ENCODE measurements around the gene ABCF3. TPM values are rescaled to one million over a fixed set of nuclear protein-coding genes. Genes with fewer than 3 reads are reported as not detected.
"Not testable (repeated sequence)": the region's sequence is repeated elsewhere in the genome, so short reads cannot be mapped to it uniquely, and the experiment has no call there.

Gene ABCF3
- total RNA-seq, 1 experiment from 2014 or later, result 62.7 TPM

DNA sequence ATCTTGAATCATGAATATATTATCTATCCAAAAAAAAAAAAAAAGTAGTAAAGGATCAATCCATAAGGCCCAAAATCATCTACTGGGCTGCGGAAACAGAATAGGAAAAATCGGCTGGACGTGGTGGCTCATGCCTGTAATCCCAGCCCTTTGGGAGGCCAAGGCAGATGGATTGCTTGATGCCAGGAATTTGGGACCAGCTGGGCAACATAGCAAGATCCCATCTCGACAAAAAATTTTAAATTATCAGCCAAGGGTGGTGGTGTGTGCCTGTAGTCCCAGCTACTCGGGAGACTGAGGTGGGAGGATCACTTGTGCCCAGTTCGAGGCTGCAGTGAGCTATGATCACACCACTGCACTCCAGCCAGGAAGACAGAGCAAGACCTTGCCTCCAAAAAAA, 36.9 kb upstream of the ABCF3 start:
- H3K27me3 Mint-ChIP-seq (ENCODE audit: insufficient read depth, unreplicated experiment), result no peaks in the 10 kb centered on the region
- BruUV-seq (replicated peaks), result no TSS peak
- peaks cover 12% of the 10 kb centered on the region for H3K36me3 Mint-ChIP-seq (ENCODE audit: insufficient read depth, unreplicated experiment)
- TF ChIP-seq, protein P1, sequence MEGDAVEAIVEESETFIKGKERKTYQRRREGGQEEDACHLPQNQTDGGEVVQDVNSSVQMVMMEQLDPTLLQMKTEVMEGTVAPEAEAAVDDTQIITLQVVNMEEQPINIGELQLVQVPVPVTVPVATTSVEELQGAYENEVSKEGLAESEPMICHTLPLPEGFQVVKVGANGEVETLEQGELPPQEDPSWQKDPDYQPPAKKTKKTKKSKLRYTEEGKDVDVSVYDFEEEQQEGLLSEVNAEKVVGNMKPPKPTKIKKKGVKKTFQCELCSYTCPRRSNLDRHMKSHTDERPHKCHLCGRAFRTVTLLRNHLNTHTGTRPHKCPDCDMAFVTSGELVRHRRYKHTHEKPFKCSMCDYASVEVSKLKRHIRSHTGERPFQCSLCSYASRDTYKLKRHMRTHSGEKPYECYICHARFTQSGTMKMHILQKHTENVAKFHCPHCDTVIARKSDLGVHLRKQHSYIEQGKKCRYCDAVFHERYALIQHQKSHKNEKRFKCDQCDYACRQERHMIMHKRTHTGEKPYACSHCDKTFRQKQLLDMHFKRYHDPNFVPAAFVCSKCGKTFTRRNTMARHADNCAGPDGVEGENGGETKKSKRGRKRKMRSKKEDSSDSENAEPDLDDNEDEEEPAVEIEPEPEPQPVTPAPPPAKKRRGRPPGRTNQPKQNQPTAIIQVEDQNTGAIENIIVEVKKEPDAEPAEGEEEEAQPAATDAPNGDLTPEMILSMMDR (IDR thresholded peaks at IDR 0.05; ENCODE audit: unreplicated experiment), result no peak
- CTCF ChIA-PET, result interaction anchor here (0.6 to 1.4 kb wide), 3 partner anchors 24 to 266 kb away, joined by 3 to 5 read pairs (median 3); no protein-coding TSS in a partner anchor
- no peak overlapping the region for H3K4me3 Mint-ChIP-seq (ENCODE audit: unreplicated experiment)
- no peak for DNase-seq (ENCODE audit: unreplicated experiment)
- no peaks in the 10 kb centered on the region for H3K9me3 Mint-ChIP-seq (ENCODE audit: unreplicated experiment)
- POLR2A ChIA-PET, result interaction anchor here (0.7 kb wide), 1 partner anchor 96 kb away, joined by 3 read pairs; no protein-coding TSS in a partner anchor
- no peaks in the 10 kb centered on the region for H3K4me1 Mint-ChIP-seq (ENCODE audit: insufficient read depth, unreplicated experiment)
- no peak overlapping the region for H3K27ac Mint-ChIP-seq (ENCODE audit: low read depth, unreplicated experiment)
- intact Hi-C loops (cut with micrococcal nuclease), result no loop called here

DNA sequence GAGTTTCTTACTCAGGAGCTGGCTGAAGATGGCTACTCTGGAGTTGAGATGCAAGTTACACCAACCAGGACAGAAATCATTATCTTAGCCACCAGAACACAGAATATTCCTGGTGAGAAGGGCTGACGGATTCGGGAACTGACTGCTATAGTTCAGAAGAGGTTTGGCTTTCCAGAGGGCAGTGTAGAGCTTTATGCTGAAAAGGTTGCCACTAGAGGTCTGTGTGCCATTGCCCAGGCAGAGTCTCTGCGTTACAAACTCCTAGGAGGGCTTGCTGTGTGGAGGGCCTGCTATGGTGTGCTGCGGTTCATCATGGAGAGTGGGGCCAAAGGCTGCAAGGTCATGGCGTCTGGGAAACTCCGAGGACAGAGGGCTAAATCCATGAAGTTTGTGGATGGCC, 36.2 kb upstream of the ABCF3 start:
- intact Hi-C loops (cut with micrococcal nuclease); H3K36me3 Mint-ChIP-seq (ENCODE audit: insufficient read depth, unreplicated experiment); DNase-seq (ENCODE audit: unreplicated experiment); POLR2A ChIA-PET; H3K9me3 Mint-ChIP-seq (ENCODE audit: unreplicated experiment); H3K4me3 Mint-ChIP-seq (ENCODE audit: unreplicated experiment); BruUV-seq (replicated peaks); H3K4me1 Mint-ChIP-seq (ENCODE audit: insufficient read depth, unreplicated experiment); H3K27ac Mint-ChIP-seq (ENCODE audit: low read depth, unreplicated experiment); H3K27me3 Mint-ChIP-seq (ENCODE audit: insufficient read depth, unreplicated experiment): not testable (repeated sequence)
- CTCF ChIA-PET, result interaction anchor here (0.6 to 1.4 kb wide), 3 partner anchors 23 to 267 kb away, joined by 3 to 5 read pairs (median 3); no protein-coding TSS in a partner anchor

DNA sequence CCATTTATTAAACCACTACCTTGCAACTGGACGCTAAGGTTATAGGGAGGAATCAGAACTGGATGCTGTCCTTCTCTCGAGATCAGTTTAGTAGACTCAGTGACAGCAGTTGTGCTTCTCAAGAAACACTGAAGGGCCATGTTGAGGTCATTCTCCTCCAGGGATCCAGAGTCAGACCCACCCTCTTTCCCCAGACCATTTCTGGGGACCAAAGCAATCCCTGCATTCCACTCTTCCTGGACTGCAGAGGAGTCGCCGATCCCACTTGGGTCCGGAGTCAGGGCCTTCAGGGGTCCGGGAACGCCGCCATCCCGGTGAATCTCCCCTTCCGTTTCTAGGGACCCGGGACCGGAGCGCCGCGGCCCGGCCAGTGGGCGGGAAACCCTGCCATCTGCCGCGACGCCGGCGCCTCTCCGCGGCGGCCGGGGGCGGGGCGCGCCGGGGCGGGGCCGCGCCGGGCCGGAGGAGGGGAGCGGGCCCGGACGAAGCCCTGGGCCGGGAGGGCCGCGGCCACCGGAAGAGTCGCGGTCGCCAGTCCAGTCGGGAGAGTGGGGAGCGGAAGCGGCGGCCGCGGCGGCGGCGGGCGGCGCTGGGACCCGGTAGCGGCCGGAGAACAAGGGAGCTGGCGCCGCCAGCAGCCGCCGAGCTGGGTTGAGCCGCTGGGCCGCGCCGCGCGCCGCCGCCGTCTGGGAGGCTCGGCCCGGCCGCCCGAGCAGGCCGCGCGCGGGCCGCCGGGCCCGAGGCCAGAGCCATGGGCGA, 30.9 kb upstream of the ABCF3 start, which contains the start of gene DVL3:
DVL3 (plus strand) TSS at position 493 of the 759 bp plus-strand sequence; CDS start at position 752, 259 bp downstream.
- ChIA-PET POLR2A (interaction anchor here (1.0 to 3.6 kb wide), 6 partner anchors 19 to 271 kb away, joined by 3 to 59 read pairs (median 8); partner anchors contain the start of genes ABCF3, AP2M1, EIF2B5 and PARL), CTCF (interaction anchor here (0.5 to 0.9 kb wide), 2 partner anchors 96 to 260 kb away, joined by 5 to 7 read pairs; no protein-coding TSS in a partner anchor)
- no peaks in the 10 kb centered on the region for H3K27me3 Mint-ChIP-seq (ENCODE audit: insufficient read depth, unreplicated experiment)
- no peaks in the 10 kb centered on the region for H3K9me3 Mint-ChIP-seq (ENCODE audit: unreplicated experiment)
- intact Hi-C loops (cut with micrococcal nuclease), result no loop called here
- H3K36me3 Mint-ChIP-seq (ENCODE audit: insufficient read depth, unreplicated experiment), result peaks cover 4% of the 10 kb centered on the region
- H3K27ac Mint-ChIP-seq (ENCODE audit: low read depth, unreplicated experiment), result peak within 1 kb of the TSS; percentile 93
- peak within 1 kb of the TSS; percentile 97 for H3K4me3 Mint-ChIP-seq (ENCODE audit: unreplicated experiment)
- peaks cover 13% of the 10 kb centered on the region for H3K4me1 Mint-ChIP-seq (ENCODE audit: insufficient read depth, unreplicated experiment)
- TF ChIP-seq, protein P1 (IDR thresholded peaks at IDR 0.05; ENCODE audit: unreplicated experiment), result no peak
- peak; percentile 60 for DNase-seq (ENCODE audit: unreplicated experiment)
- no TSS peak for BruUV-seq (replicated peaks)

DNA sequence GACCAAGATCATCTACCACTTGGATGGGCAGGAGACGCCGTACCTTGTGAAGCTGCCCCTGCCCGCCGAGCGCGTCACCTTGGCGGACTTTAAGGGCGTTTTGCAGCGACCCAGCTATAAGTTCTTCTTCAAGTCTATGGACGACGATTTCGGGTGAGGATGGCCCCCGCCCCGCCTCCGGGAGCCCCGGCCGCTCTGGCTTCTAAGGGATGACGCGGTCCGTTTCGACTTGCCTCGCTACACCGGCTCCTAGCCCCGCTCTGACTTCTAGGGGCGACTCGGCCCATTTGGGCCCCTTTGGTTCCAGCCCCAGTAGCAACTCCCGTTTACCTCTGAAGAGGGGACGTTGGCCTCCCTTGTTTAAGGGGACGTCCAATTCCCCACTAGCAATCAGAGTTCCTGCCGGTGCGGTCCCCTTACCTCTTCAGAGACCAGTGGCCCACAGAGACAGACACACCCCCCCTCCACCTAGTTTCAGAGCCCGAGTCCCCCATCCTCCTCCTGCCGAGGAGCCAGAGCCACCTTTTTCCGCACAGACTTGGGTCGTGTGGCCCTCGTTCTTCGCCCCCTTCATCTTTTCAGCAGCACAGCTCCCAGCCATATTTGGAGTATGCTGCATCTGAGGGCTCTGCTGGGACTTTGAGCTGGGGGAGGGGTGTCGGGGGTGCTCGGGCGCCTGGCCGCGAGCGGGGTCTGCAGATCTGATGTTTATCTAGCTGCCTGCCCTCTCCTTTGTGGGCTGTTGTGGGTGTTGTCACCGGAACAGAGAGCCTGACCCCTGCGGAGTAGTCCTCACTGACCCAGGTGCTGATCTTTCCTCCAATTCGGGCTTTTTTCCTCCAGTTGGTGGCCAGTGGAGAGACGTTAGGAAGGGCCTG, 30.1 kb upstream of the ABCF3 start:
- CTCF ChIA-PET, result interaction anchor here (0.5 to 1.1 kb wide), 5 partner anchors 11 to 260 kb away, joined by 3 to 7 read pairs (median 4); no protein-coding TSS in a partner anchor
- H3K4me1 Mint-ChIP-seq (ENCODE audit: insufficient read depth, unreplicated experiment), result peaks cover 18% of the 10 kb centered on the region
- POLR2A ChIA-PET, result interaction anchor here (0.6 to 3.6 kb wide), 12 partner anchors 10 to 610 kb away, joined by 3 to 59 read pairs (median 3); partner anchors contain the start of genes ABCF3, AP2M1, EIF2B5 and PARL
- no peaks in the 10 kb centered on the region for H3K9me3 Mint-ChIP-seq (ENCODE audit: unreplicated experiment)
- peaks cover 7% of the 10 kb centered on the region for H3K36me3 Mint-ChIP-seq (ENCODE audit: insufficient read depth, unreplicated experiment)
- DNase-seq (ENCODE audit: unreplicated experiment), result peak; percentile 42
- no peaks in the 10 kb centered on the region for H3K27me3 Mint-ChIP-seq (ENCODE audit: insufficient read depth, unreplicated experiment)
- no TSS peak for BruUV-seq (replicated peaks)
- intact Hi-C loops (cut with micrococcal nuclease), result loop anchor here (2.0 kb wide), 1 partner anchor 19 kb away; the partner anchor contains the start of gene AP2M1
- TF ChIP-seq, protein P1 (IDR thresholded peaks at IDR 0.05; ENCODE audit: unreplicated experiment), result no peak
- peak overlapping the region; percentile 93 for H3K27ac Mint-ChIP-seq (ENCODE audit: low read depth, unreplicated experiment)
- H3K4me3 Mint-ChIP-seq (ENCODE audit: unreplicated experiment), result peak overlapping the region; percentile 97

Data from MCF 10A (cell line).